ENCODE data around the gene GLI2. TPM values are rescaled to one million over a fixed set of nuclear protein-coding genes. Genes with fewer than 3 reads are reported as not detected.

Gene GLI2
- total and polyA plus RNA-seq, 2 donors from 2014 or later: 0.32 to 3.7 TPM

GRCh38 chr2:120702061-120702460 is 33.6 kb upstream of the GLI2 start:
- no peak overlapping the region for H3K4me3 ChIP-seq (ENCODE audit: low read length in 3 of 3)
- FAIRE-seq (no peak), DNase-seq (no peak)
- no peaks in the 10 kb centered on the region for H3K36me3 ChIP-seq (ENCODE audit: control insufficient read depth in 2 of 3, insufficient read depth in 3 of 3, low read length in 3 of 3)
- intact Hi-C loops (cut with DNase I): loop anchor here (5.0 kb wide), 1 partner anchor 370 kb away; no protein-coding TSS in a partner anchor
- H3K9me3 ChIP-seq (ENCODE audit: control insufficient read depth in 2 of 3, insufficient read depth in 1 of 3, low read length in 3 of 3): no peaks in the 10 kb centered on the region
- no peaks in the 10 kb centered on the region for H3K4me1 ChIP-seq (ENCODE audit: control insufficient read depth in 2 of 3, insufficient read depth in 2 of 3, low read depth in 1 of 3, low read length in 3 of 3)
- H3K27me3 ChIP-seq (ENCODE audit: control insufficient read depth, insufficient read depth, low read length): no peaks in the 10 kb centered on the region
- no peak for TF ChIP-seq CTCF (IDR thresholded peaks at IDR 0.05; ENCODE audit: borderline replicate concordance, extremely low read depth, insufficient read depth)
- no peak overlapping the region for H3K9ac ChIP-seq (ENCODE audit: low read length in 3 of 3)
- H3K27ac ChIP-seq (ENCODE audit: low read depth in 2 of 2, low read length in 2 of 2): no peak overlapping the region

DNA sequence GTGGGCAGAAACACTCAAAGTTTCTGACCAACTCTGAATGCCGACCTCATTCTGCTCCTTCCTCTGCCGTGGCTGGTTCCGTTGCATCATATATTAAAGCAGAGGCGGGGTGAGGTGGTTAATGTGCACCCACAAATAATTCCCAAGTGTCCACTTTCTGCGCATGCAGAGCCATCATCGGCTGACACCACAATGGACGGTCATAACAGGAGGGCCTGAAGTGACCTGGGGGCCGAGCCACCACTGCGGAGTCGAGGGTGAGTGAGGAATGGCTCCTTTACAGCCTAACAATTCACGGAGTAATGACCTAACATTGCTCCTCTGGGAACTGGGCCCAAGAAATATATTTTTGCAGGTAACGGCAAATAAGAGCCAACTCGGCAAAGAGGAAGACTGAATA is 32.9 kb upstream of the GLI2 start:
- Histone ChIP-seq H3K4me1 (ENCODE audit: control insufficient read depth in 2 of 3, insufficient read depth in 2 of 3, low read depth in 1 of 3, low read length in 3 of 3) (no peaks in the 10 kb centered on the region), H3K36me3 (ENCODE audit: control insufficient read depth in 2 of 3, insufficient read depth in 3 of 3, low read length in 3 of 3) (no peaks in the 10 kb centered on the region), H3K4me3 (ENCODE audit: low read length in 3 of 3) (no peak overlapping the region), H3K9me3 (ENCODE audit: control insufficient read depth in 2 of 3, insufficient read depth in 1 of 3, low read length in 3 of 3) (no peaks in the 10 kb centered on the region), H3K27ac (ENCODE audit: low read depth in 2 of 2, low read length in 2 of 2) (no peak overlapping the region), H3K27me3 (ENCODE audit: control insufficient read depth, insufficient read depth, low read length) (no peaks in the 10 kb centered on the region), H3K9ac (ENCODE audit: low read length in 3 of 3) (no peak overlapping the region)
- DNase-seq: no peak
- no peak for FAIRE-seq
- intact Hi-C loops (cut with DNase I): loop anchor here (5.0 kb wide), 1 partner anchor 370 kb away; no protein-coding TSS in a partner anchor
- TF ChIP-seq CTCF (IDR thresholded peaks at IDR 0.05; ENCODE audit: borderline replicate concordance, extremely low read depth, insufficient read depth): no peak

- H3K4me1 ChIP-seq (ENCODE audit: control insufficient read depth in 2 of 3, insufficient read depth in 2 of 3, low read depth in 1 of 3, low read length in 3 of 3): no peaks in the 10 kb centered on the region
- H3K4me3 ChIP-seq (ENCODE audit: low read length in 3 of 3): no peak overlapping the region
- no peak overlapping the region for H3K9ac ChIP-seq (ENCODE audit: low read length in 3 of 3)
- no peaks in the 10 kb centered on the region for H3K36me3 ChIP-seq (ENCODE audit: control insufficient read depth in 2 of 3, insufficient read depth in 3 of 3, low read length in 3 of 3)
- FAIRE-seq (no peak), DNase-seq (no peak)
- H3K27ac ChIP-seq (ENCODE audit: low read depth in 2 of 2, low read length in 2 of 2): no peak overlapping the region
- intact Hi-C loops (cut with DNase I): loop anchor here (5.0 kb wide), 1 partner anchor 369 kb away; no protein-coding TSS in a partner anchor
- H3K9me3 ChIP-seq (ENCODE audit: control insufficient read depth in 2 of 3, insufficient read depth in 1 of 3, low read length in 3 of 3): no peaks in the 10 kb centered on the region
- no peak for TF ChIP-seq CTCF (IDR thresholded peaks at IDR 0.05; ENCODE audit: borderline replicate concordance, extremely low read depth, insufficient read depth)
- H3K27me3 ChIP-seq (ENCODE audit: control insufficient read depth, insufficient read depth, low read length): no peaks in the 10 kb centered on the region
These were observed 32.2 kb upstream of the GLI2 start for GRCh38 chr2:120703330-120703994.

All from kidney (tissue), 14 donors.